NB4 (cell line): Measurements from ENCODE around the gene CCNT1.

Experiments
- CTCF ChIP-seq: IDR thresholded peaks from one replicate; pipeline ENCODE4 v1.5.1; 2012; ENCODE audit warnings: low read depth, low read length
- MAX ChIP-seq: IDR thresholded peaks from 2 replicates; pipeline ENCODE4 v1.6.1; 2011; ENCODE audit warnings: low read depth, low read length
- MYC ChIP-seq: IDR thresholded peaks from 2 replicates; pipeline ENCODE4 v1.6.1; 2011; ENCODE audit warnings: low read depth, low read length
- POLR2A ChIP-seq: IDR thresholded peaks from 2 replicates; pipeline ENCODE4 v1.6.1; 2011; ENCODE audit warnings: mild to moderate bottlenecking; ENCODE audit not compliant: insufficient read length; ENCODE audit errors: extremely low read depth

- TF ChIP-seq CTCF (no peak), POLR2A (no peak), MYC (no peak), MAX (no peak)
These were observed 33.7 kb upstream of the CCNT1 start for GRCh38 chr12:48750215-48750614.
